ENCODE data around the gene PPM1F. TPM values are rescaled to one million over a fixed set of nuclear protein-coding genes. Genes with fewer than 3 reads are reported as not detected.

The PPM1F gene
- polyA plus RNA-seq, 5 donors: 37.2 to 61.4 (median 47.4) TPM

DNA sequence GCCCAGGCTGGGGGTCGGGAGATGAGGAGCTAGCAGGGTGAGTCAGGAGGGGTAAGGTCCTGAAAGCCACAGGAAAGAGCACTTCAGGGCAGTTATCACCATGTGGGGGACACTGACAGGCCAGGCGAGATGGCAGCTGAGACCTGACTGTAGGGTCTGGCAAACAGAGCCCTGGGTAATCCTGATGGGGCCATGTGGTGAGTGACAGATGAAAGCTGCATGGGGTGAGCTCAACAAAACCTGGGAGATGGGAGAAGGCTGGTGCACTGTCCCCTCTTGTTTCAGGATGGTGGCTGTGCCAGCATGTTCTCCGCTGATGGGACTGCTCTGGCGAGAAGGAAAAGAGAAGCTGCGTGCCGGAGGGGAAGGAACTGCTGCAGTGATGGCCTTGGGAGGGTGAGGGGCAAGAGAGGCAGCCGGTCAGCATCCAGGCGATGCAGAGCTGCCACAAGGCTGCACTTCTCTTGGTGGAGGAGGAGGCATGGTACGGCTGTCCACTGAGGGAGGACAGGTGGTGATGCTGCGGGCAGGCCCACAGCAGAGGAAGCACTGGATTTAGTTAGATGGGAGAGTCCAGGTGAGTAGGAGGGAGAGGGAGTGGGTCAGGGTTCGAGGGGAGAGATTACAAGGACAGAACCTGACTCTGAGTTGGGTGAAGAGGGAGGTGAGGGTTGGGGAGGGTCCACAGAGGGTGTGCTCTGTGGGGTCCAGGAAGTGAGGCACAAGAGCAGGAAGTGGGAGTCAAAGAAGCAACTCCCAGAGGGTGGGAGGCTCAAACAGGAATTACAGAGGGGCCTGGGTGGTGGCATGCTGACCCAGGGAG is 26.1 kb upstream of the PPM1F start:
- no peak for DNase-seq

DNA sequence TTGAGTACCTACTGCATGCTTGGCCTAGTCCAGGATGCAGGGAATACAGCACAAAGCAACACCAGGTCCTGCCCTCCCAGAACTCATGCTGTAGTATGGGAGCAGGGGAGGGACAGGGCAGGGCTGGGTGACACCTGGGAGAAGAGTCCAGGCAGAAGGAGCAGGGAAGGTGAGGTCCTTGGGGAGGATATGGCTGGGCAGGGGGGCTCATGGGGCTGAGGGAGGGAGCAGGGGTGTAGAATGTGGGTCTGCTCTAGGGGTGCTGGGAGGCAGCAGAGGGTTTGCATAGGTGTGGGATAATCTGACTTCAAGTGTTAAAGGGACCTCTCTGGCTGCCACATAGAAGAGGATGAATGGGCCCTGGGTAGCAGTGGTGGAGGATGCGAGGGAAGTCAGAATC is 25.2 kb upstream of the PPM1F start:
- DNase-seq: no peak

DNA sequence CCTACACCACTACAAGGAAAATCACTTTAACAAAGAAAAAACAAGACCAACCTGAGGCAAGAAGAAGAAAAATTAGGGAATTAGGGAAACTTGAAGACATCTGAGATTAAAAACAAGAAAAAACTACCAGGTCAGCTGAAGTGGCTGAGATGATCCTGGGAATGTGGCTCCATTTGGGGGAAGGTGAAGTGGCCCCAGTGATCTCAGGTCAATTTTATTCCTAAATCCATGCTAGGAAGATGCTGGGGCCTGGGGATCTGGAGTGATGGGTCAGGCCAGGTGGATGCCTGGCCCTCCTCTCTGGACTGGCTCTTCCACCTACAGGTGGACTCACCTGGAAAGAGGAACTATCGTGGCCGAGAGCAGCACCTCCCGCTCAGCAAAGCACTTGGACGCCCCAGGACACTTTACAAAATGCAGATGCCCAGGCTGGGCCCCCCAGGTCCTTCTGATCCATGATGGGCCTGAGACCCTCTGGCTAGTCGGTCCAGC is 23.3 kb upstream of the PPM1F start:
- DNase-seq: no peak

DNA sequence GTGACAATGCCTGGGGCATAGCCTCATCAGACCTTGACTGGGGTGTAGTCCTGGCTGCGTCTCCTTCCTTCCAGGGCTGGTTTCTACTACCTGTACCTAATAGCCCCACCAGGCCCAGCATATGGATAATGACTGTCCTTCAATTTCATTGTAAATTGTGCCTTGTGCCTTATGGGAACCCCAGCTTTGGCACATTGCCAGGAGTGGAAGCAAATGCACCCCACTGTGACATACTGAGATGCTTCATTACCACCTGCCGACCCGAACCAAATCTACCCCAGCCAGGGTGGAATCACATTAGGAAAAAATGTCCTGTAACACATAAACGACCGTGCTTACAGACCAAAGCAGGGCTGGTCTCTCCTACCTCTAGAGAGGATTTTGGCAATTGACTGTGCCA is 22.6 kb upstream of the PPM1F start:
- DNase-seq: no peak

DNA sequence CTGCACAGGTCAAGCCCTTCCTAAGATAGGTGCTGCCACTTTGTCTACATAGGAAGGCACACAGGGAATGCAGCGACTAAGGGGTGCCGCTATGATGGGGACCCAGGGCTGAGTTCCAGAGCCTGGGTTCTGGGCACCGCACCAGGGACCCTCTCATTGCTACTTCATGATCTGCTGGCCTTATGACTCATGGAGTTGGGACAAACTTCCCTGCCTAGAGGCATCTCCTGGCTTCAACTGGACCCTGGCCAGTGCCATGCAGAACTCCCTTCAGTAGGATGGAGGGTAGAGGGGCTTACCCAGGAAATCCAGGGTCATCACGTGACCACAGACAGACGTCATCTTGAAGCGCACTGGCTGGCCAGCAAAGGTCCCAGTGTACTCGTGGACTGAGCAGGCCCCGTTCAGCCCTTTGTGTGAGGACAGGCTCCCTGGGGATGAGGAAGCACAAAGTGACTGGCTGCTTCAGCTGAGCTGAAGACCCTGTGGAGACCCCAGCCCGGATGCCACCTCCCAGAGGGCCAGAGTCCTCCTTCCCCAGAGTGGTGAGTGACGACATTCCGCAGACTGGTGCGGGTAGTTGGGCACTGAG is 21.5 kb upstream of the PPM1F start:
- DNase-seq: no peak

DNA sequence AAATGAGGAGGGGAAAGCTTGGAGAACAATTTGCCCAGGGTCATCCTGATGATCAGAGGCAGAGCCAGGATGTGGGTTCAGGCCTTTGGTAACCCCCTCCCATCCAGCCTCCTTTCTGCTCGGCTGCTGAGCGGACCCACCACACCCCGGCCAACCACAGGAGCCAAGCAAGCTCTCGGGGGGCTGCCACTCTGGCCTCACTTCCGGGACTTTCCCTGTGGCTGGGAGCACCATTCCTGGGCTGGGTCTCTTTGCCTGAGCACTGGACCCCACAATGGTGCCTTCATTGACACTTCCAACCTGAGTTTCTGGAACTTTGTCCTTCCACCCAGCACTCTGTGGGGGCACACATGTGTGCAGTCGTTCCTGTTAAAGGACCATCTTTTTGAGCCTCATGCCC is 20.2 kb upstream of the PPM1F start:
- no peak for DNase-seq

DNA sequence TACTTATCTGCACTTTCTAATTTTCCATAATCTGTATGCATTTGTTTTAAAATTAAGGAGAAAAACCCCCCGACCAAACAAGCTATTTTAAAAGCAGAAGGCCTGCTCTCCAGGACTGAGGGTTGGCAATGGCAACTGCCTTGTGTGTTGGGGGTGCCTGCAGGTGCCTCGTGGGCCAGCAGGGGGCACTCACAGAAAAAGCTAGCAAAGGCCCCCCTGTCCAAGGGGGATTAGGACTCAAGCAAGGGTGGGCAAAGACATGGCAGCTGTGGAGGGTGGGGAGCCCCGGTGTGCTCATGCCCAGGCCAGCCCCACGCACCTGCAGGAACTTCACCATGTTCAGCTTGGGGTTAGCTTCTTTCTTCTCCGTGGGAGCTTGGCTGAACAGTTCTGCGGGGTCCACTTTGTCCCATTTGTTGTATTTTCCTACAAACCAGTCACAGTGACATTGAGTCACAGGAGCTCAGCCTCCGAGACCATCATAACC is 19.7 kb upstream of the PPM1F start:
- DNase-seq: no peak

DNA sequence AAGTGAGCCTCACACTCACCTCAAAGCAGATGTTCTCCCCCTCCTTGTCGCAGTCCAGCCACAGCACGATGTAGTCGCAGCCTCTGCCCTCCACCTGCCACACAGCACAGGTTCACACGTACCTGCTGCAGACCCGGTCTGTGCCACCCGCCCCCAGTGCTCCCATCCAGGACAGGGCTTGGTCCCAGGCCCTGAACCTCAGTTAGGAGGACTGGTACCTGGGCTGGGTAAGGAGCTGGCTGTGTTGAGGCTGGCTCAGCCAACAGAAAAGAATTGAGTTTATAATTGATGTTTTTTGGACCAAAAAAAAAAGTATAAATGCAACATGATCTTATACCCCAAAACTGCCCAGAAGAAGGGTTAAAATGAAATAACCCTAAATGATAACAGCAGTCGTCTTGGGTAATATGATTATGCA is 19.2 kb upstream of the PPM1F start:
- DNase-seq: no peak

DNA sequence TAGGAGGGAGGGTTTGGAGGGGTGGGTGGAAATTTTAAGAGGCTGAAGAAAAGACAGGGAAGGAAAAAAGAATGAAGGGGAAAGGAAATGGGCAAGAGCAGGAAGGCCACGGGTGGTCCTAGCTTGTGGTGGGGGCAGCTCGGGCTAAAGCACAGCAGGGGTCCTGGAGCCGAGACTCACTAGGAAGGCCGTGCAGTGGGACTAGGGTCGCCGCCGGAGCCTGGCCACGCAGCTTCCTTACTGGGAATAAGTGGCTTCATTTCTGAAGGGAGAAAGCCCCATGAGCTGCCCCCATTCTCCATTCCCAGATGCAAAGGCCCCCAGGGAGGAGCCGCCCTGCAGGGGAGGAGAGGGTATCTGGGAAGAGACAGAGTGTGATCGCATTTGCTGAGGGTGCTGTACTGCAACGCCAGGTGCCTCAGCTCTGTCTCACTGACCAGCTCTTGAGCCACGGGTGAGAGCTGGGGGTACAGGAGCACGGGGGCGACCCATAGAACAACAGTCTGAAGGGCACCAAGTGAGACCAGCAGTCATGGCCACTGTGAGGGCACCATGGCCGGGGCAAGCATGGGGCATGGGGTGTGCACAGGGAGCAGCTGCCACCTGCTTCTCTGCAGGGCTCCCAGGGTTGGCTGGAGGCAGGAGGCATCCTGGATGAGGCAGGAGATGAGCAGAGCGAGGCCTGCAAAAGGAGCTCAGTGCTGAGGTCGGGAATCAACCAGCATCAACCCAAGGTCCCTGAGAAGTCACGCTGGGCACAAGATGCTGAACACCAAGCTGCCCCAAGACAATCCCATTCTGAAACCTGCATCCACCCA is 18.4 kb upstream of the PPM1F start:
- DNase-seq: no peak

DNA sequence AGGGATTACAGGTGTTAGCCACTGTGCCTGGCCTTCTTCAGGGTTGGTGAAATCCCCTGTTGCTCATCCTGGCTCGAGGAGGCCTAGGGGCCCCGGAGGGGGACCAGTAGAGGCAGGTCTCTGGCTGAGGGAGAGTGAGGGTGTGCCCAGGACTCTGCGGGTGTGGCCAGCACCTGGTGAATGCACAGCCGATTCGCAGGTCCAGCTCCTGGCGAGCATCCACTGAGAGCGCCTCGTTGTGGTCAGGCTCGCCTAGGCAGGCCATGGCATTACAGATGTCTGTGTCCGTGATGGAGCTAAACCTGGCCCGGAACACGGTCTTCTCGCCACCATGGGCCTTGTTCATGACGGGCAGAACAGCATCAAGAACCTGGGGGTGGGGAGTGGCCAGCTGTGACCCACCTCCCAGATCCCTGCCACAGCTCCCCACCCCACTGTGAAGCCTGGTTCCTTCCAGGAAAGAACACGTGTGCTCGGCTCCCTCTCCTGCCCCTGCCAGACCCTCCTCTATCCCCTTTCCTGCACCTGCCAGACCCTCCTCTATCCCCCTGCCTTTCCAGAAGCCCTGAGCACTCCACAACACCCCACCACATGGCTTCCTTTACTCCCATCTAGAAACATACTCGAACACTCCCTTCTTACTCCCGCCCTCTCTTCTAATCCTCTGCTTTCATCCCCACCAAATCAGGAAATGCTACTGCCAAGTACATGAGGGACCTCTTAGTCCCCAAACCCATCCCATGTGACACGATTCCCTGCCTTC is 17.6 kb upstream of the PPM1F start:
- DNase-seq: no peak

DNA sequence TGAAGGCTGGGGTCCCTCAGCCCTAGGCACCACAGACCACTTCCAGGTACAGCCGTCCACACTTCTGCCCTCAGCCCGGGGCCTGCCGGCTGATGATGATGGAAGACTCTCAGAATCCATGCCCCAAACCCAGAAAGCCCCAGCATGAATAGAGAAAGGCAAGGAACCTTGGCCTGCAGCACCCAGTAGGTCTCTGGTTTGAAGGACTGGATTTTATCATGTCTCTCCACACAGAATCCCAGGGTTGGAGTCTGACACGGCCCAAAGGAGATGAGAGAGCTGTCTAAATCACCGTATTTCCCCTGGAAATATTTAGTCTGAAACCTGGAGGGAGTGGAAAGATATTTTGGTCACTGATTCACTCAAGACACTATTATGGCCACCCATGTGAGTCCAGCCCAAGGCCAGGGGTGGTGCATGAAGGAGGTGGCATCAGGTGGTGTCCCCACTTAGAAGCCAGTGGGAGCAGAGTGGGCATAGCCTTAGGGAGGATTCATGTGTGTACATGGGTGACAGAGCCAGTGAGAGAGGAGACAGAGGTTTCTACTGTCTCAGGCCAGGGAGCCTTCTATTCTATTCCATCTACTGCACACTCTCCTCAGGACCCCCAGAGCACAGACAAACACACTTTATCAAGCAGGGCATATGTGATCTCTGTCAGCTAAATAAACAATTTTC is 15.9 kb upstream of the PPM1F start:
- no peak for DNase-seq

DNA sequence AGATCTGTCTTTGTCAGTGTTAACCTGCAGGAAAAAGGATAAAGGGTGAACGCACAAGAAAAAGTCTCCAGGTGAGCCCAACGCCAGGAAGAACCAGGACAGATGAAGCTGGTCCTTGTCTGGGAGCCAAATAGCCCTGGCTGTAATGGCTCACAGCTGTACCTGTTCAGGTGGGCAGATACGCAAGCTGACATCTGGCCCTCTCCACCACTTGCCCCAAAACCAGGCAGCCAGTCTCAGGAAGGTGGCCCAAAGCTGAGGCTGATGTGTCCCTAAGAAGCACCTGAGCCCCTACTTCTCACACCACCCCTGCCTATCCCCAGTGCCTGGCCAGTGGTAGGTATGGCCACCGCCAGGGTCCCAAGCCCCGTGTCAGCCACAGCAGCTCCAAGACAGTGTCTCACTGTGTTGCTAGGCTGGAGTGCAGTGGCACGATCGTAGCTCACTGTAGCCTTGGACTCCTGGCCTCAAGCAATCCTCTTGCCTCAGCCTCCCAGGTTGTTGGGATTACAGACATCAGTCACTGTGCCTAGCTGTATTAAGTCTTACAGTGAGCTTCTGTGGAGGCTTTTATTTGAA is 15.1 kb upstream of the PPM1F start:
- no peak for DNase-seq

DNA sequence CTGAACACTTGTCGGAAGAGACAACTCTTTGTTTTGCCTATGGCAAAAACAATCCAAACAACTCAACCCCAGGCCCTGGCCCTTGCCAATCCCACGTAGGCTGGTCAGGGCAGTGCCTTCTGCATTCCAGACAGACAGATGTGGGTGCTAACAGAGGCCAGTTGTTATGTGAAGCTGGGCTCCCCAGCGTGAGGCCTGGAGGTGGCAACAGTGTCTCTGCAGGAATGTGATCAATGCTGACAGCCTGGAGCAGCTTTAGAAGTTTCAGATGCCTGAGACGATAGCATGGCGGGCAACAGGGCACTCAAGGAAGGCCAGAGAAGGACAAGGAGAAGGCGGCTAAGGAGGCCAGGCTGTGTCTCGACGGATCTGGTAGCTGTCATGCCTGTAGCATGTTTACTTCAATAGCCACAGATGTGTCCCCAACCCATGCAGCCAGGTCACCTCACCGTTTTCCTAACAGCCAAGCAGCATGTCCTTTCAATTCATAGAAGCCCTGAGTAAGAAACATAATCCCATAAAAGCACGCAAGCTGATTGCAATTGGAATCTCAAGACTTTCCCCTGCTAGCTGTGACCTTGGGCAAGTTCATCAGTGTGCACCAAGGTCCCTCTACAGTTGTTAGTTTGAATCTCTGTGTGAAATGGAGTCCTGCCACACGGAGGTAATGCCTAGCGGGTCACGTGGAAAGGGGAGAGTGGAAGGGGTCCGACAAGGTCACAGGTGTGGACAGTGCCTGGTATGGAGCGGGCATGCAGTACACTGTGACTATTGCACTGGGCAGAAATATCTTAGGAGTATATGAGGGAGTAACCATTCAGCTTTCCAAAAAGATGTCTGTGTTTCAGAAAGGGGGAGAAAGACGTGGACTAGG is 14.2 kb upstream of the PPM1F start:
- DNase-seq: no peak

DNA sequence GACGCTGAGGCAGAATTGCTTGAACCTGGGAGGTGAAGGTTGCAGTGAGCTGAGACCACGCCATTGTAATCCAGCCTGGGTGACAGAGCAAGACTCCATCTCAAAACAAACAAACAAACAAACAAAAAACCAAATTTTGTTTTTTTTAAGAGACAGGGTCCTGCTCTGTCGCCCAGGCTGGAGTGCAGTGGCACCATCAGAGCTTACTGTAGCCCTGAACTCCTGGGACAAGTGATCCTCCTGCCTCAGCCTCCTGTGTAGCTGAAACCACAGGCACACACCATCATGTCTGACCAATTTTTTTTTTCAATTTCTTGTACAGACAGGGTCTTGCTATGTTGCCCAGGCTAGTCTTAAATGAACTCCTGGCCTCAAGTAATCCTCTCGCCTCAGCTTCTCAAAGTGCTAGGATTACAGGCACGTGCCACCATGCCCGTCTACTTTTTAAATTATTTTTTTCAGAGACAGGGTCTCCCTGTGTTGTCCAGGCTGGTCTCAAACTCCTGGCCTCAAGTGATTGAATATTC is 13.2 kb upstream of the PPM1F start:
- DNase-seq: no peak

DNA sequence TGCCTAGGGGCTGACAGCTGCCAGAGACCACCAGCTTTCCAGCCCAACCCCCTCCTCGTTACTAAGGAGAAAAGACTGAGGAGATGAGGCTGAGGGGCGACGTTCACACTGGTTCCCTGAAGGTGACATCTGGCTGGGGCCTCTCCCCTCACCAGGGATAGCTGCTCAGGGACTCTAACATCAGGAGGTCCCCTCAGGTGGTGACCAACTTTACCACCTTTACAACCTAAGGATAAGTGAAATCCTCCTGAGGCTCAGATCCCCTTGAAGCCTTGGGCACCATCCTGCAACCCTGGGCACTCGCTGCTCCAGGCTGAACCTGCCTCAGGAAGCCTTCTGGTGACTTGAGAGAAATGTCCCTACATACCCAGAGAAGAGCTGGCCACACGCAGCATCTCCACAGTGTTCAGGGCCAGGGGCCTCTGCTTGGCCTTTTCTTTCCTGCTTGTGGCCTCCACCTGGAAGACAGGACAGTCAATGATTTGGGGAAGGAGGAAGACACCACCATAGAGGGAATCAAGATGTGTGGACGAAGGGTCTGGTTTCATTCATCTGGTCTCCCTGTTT is 12.4 kb upstream of the PPM1F start:
- no peak for DNase-seq

DNA sequence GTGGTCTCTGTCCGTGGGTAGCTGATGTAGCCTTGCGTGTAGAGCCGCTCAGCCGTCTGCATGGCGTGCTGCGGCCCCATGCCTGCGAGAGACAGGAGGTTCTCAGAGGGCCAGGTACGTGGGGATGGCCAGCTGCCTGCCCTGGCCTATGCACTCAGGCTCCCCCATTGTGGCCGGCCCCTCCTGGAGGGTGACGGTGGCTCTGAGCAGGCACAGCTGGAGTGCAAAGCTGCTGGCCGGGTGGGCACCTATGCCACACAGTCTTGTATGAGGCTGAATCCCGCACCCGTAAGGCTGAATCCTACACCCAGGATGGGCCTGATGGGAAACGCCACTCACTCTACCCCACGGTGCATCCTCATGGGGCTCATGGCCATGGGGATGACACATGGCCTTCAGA is 11.6 kb upstream of the PPM1F start:
- no peak for DNase-seq

DNA sequence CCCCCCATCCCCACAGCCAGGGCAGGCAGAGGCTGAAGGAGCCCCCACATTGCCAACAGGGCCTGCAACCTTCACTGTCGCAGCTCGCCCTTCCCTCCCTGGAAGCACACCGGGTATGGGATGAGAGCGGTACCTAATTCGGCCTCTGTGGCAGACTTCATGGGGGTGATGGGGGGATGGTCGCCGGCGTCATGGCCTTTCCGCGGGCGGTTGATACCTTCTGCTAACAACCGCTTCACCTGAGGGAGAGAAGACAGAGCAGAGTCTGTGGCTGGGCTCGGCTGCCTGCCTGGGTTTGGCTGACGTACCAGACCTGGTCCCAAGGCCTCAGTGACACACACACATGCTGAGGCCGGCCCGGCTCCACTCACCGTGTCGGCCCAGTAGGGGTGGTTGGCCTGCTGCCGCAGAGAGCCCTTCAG is 11.2 kb upstream of the PPM1F start:
- no peak for DNase-seq

DNA sequence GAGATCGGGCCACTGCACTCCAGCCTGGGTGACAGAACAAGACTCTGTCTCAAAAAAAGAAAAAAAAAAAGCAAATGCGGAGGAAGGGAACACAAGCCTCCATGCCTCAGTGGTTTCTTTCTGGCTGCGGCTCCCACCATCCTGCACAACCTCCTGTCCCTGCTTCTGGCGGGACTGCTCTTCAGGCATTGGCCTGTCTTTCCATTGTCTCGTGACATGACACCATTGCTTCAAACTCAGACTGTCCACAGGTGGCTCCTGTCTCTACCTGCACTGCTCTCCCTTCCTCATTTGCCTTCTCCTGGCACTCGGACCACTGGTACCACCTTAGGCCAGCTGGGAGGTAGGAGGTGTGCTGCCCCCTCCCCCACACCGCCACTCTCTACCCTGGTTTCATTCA is 10.6 kb upstream of the PPM1F start:
- no peak for DNase-seq

DNA sequence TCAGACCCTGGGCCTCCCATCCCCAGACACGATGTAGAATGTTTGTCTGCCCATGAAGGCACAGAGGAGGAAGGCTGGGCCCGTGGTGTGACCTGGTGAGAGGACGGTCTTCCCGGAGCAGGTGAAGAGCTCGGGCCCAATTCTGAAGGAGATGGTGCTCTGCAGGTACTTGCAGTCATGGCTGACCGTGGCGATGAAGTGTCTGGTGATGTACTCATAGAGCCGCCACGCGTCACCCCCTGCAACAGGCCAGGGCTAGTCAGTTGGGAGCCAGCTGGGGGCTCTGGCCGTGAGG is 10.0 kb upstream of the PPM1F start:
- DNase-seq: no peak
